SK-N-SH (cell line): ENCODE measurements around the gene PPP2R5C. TPM values are rescaled to one million over a fixed set of nuclear protein-coding genes. Genes with fewer than 3 reads are reported as not detected.

ENCODE experiments used
- CTCF ChIA-PET: fragments of 300-600, 350-600 bp; formaldehyde crosslinking; extraction: SDS; loops from one replicate; lab custom pipeline; 2021; lab: Yijun Ruan, JAX
- POLR2A ChIA-PET: fragments of 350-600 bp; sonication (Branson Sonifier 250); formaldehyde crosslinking; extraction: SDS; loops from one replicate; lab custom pipeline; 2020; ENCODE audit warnings: antibody characterized with exemption, inconsistent platforms; lab: Yijun Ruan, JAX
- DNase-seq: peaks from one replicate; pipeline ENCODE4 v3.0.0; 2012
- H2AFZ ChIP-seq: fragments of 200-600 bp; sonication (generic); 2 replicates; pipeline ENCODE4 v1.8.1; 2016; ENCODE audit warnings: antibody characterized with exemption, mild to moderate bottlenecking, low read depth
- H3F3A ChIP-seq: fragments of 200-600 bp; sonication (generic); replicated peaks from 2 replicates; pipeline ENCODE3; 2016; ENCODE audit warnings: antibody characterized with exemption, mild to moderate bottlenecking; ENCODE audit not compliant: insufficient read depth
- H3K27ac ChIP-seq, 2 experiments: fragments of 200-500 bp in 1 of 2; fragments of 200-600 bp in 1 of 2; sonication (Bioruptor generic) in 1 of 2; sonication (generic), shearing (Covaris generic) in 1 of 2; 2 replicates each; pipeline versions ENCODE4 v1.5.1 to v1.6.1; 2014 to 2016; ENCODE audit warnings: low read depth in 2 of 2, inconsistent platforms in 1 of 2, low read length in 1 of 2, mild to moderate bottlenecking in 1 of 2, mixed read lengths in 1 of 2
- H3K27me3 ChIP-seq: fragments of 200-600 bp; sonication (generic), shearing (Covaris generic); 2 replicates; pipeline ENCODE4 v1.6.1; 2016; ENCODE audit warnings: mixed run types; ENCODE audit not compliant: insufficient read depth
- H3K36me3 ChIP-seq, 2 experiments: fragments of 200-500 bp in 1 of 2; fragments of 200-600 bp in 1 of 2; sonication (Bioruptor generic) in 1 of 2; sonication (generic) in 1 of 2; replicated peaks in 1 of 2; 2 replicates each; pipeline versions ENCODE3 to v1.5.1; 2014 to 2016; ENCODE audit warnings: low read length in 1 of 2, mild to moderate bottlenecking in 1 of 2; ENCODE audit not compliant: insufficient read depth in 2 of 2, control insufficient read depth in 1 of 2
- H3K4me1 ChIP-seq, 2 experiments: fragments of 200-500 bp in 1 of 2; fragments of 200-600 bp in 1 of 2; sonication (Bioruptor generic) in 1 of 2; sonication (generic), shearing (Covaris generic) in 1 of 2; 2 replicates each; pipeline versions ENCODE4 v1.5.1 to v1.6.1; 2014 to 2016; ENCODE audit warnings: low read depth in 1 of 2, low read length in 1 of 2, mixed run types in 1 of 2; ENCODE audit not compliant: insufficient read depth in 2 of 2, control insufficient read depth in 1 of 2
- H3K4me2 ChIP-seq: fragments of 200-600 bp; sonication (generic), shearing (Covaris generic); 2 replicates; pipeline ENCODE4 v1.6.1; 2017; ENCODE audit warnings: mixed run types
- H3K4me3 ChIP-seq, 2 experiments: fragments of 200-500 bp in 1 of 2; fragments of 200-600 bp in 1 of 2; sonication (Bioruptor generic) in 1 of 2; sonication (generic), shearing (Covaris generic) in 1 of 2; 2 replicates each; pipeline versions ENCODE4 v1.5.1 to v1.8.1; 2014 to 2016; ENCODE audit warnings: low read depth in 2 of 2, inconsistent platforms in 1 of 2, low read length in 1 of 2, mild to moderate bottlenecking in 1 of 2, mixed read lengths in 1 of 2, moderate library complexity in 1 of 2
- H3K79me2 ChIP-seq: fragments of 200-600 bp; sonication (generic); 2 replicates; pipeline ENCODE4 v1.8.1; 2017; ENCODE audit warnings: mild to moderate bottlenecking; ENCODE audit not compliant: insufficient read depth
- H3K9ac ChIP-seq: fragments of 200-600 bp; sonication (generic); 2 replicates; pipeline ENCODE4 v1.6.1; 2017; ENCODE audit warnings: mixed run types
- H3K9me2 ChIP-seq: fragments of 200-600 bp; sonication (generic); 2 replicates; pipeline ENCODE4 v1.6.1; 2017; ENCODE audit warnings: mixed run types
- H3K9me3 ChIP-seq: fragments of 200-600 bp; sonication (generic); 2 replicates; pipeline ENCODE4 v1.6.1; 2017; ENCODE audit warnings: mixed run types, mild to moderate bottlenecking, moderate library complexity
- H4K20me1 ChIP-seq: fragments of 200-600 bp; sonication (generic); 2 replicates; pipeline ENCODE4 v1.6.1; 2017; ENCODE audit warnings: mild to moderate bottlenecking, mixed run types; ENCODE audit not compliant: insufficient read depth
- CHD2 ChIP-seq: fragments of 150-350 bp; IDR thresholded peaks from 2 replicates; pipeline ENCODE4 v1.6.1; 2018; ENCODE audit warnings: low read length; ENCODE audit not compliant: partially characterized antibody
- EZH2phosphoT487 ChIP-seq: fragments of 200-600 bp; sonication (generic); IDR thresholded peaks from 2 replicates; pipeline ENCODE4 v1.6.1; 2017; ENCODE audit warnings: low read depth, mixed run types, mild to moderate bottlenecking, antibody characterized with exemption, moderate library complexity, borderline replicate concordance
- GABPA ChIP-seq: IDR thresholded peaks from 2 replicates; pipeline ENCODE4 v1.4.0; 2012; ENCODE audit warnings: low read depth, mild to moderate bottlenecking
- GATA2 ChIP-seq: sonication (generic); formaldehyde crosslinking; IDR thresholded peaks from 2 replicates; pipeline ENCODE4 v1.5.0; 2020; ENCODE audit warnings: mild to moderate bottlenecking, missing genetic modification reagents
- NFIC ChIP-seq: IDR thresholded peaks from 2 replicates; pipeline ENCODE4 v1.4.0; 2012; ENCODE audit warnings: borderline replicate concordance
- RFX5 ChIP-seq: IDR thresholded peaks from 2 replicates; pipeline ENCODE4 v1.6.1; 2012; ENCODE audit warnings: mild to moderate bottlenecking, improper control_type of control experiment, low read length
- USF1 ChIP-seq: IDR thresholded peaks from 2 replicates; pipeline ENCODE4 v1.4.0; 2012; ENCODE audit warnings: low read depth, borderline replicate concordance
- WGBS: methylation state at CpG from one replicate; pipeline ENCODE4 v1.1.6; 2017; ENCODE audit warnings: low lambda C conversion rate; 5-methylcytosine and 5-hydroxymethylcytosine counted together
- polyA plus RNA-seq, 3 experiments: library from polyadenylated mRNA; depleted of rRNA; stranded (reverse); fragments of >200 nt; gene quantifications; 2 replicates each; pipeline ENCODE4 v1.2.3, GENCODE V29; 2012
- TF ChIP-seq, protein P1 (sequence below): IDR thresholded peaks from 2 replicates; pipeline ENCODE4; 2012

Gene PPP2R5C
- polyA plus RNA-seq, 1 of the 3 experiments (the other 2 are of a cell fraction): 43.7 TPM

GRCh38 chr14:101833045-101833444 lies 71.5 kb downstream of the PPP2R5C start:
- peaks cover 100% of the 10 kb centered on the region for H3K79me2 ChIP-seq
- peaks cover 10 to 51% of the 10 kb centered on the region in 2 experiments for H3K4me1 ChIP-seq
- H3K27ac ChIP-seq: no peak overlapping the region; a peak in 1 of 4 replicates
- no peaks in the 10 kb centered on the region for H3K27me3 ChIP-seq
- peaks cover 10 to 22% of the 10 kb centered on the region in 2 experiments for H3K36me3 ChIP-seq
- no peaks in the 10 kb centered on the region for H3K9me3 ChIP-seq
- peaks cover 50% of the 10 kb centered on the region for H4K20me1 ChIP-seq
- 92% methylated on average over 10 of the region's 11 CpGs for WGBS
- no peak overlapping the region for H2AFZ ChIP-seq
- TF ChIP-seq GATA2 (CRISPR knock-in tag) (no peak), EZH2phosphoT487 (no peak), GABPA (no peak), RFX5 (no peak), USF1 (no peak), NFIC (no peak)
- TF ChIP-seq, protein P1, sequence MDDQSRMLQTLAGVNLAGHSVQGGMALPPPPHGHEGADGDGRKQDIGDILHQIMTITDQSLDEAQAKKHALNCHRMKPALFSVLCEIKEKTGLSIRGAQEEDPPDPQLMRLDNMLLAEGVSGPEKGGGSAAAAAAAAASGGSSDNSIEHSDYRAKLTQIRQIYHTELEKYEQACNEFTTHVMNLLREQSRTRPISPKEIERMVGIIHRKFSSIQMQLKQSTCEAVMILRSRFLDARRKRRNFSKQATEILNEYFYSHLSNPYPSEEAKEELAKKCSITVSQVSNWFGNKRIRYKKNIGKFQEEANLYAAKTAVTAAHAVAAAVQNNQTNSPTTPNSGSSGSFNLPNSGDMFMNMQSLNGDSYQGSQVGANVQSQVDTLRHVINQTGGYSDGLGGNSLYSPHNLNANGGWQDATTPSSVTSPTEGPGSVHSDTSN: no peak
- H3K9ac ChIP-seq: no peak overlapping the region
- H3K4me3 ChIP-seq: no peak overlapping the region
- ChIA-PET CTCF (no interaction called here), POLR2A (no interaction called here)
- no peaks in the 10 kb centered on the region for H3F3A ChIP-seq
- no peaks in the 10 kb centered on the region for H3K9me2 ChIP-seq
- DNase-seq: no peak
- no peak overlapping the region for H3K4me2 ChIP-seq

- Histone ChIP-seq H2AFZ (no peak overlapping the region), H3K9me3 (no peaks in the 10 kb centered on the region), H3K79me2 (peaks cover 100% of the 10 kb centered on the region), H3K4me2 (no peak overlapping the region), H3K4me3 (no peak overlapping the region), H3K9me2 (no peaks in the 10 kb centered on the region), H3K36me3 (peaks cover 7 to 24% of the 10 kb centered on the region in 2 experiments), H3F3A (no peaks in the 10 kb centered on the region), H3K27ac (peak overlapping the region in 1 of 2 experiments; percentile 67; a peak in 2 of 4 replicates), H4K20me1 (peaks cover 55% of the 10 kb centered on the region), H3K9ac (no peak overlapping the region), H3K27me3 (no peaks in the 10 kb centered on the region), H3K4me1 (peaks cover 10 to 57% of the 10 kb centered on the region in 2 experiments)
- 75% methylated on average over 4 of the region's 4 CpGs for WGBS
- CTCF ChIA-PET: no interaction called here
- no peak for DNase-seq
- POLR2A ChIA-PET: no interaction called here
- no peak for TF ChIP-seq GATA2 (CRISPR knock-in tag)
- no peak for TF ChIP-seq CHD2
- no peak for TF ChIP-seq RFX5
These were observed 72.9 kb downstream of the PPP2R5C start for GRCh38 chr14:101834397-101834796.
